Kidney (tissue), 14 donors: ENCODE measurements around the gene GOLT1A. TPM values are rescaled to one million over a fixed set of nuclear protein-coding genes. Genes with fewer than 3 reads are reported as not detected.

Source experiments
- DNase-seq, 5 donors: peaks; one replicate each; pipeline ENCODE4 v3.0.0-alpha.2; 2013 to 2020
- FAIRE-seq: peaks from 2 replicates; lab custom pipeline; 2012; peaks lifted over from hg19 to GRCh38; lab: Jason Lieb, UNC
- H3K27ac ChIP-seq, 2 donors: one replicate each; pipeline ENCODE4 v1.7.0; 2013; ENCODE audit warnings: low read depth in 2 of 2, low read length in 2 of 2, inconsistent platforms in 1 of 2
- H3K27me3 ChIP-seq: one replicate; pipeline ENCODE4 v1.7.1; 2013; ENCODE audit warnings: low read length, inconsistent platforms; ENCODE audit not compliant: control insufficient read depth, insufficient read depth
- H3K36me3 ChIP-seq, 3 donors: one replicate each; pipeline versions ENCODE4 v1.7.0 to v1.7.1; 2013; ENCODE audit warnings: low read length in 3 of 3, control low read depth in 1 of 3, inconsistent platforms in 1 of 3; ENCODE audit not compliant: insufficient read depth in 3 of 3, control insufficient read depth in 2 of 3
- H3K4me1 ChIP-seq, 3 donors: one replicate each; pipeline versions ENCODE4 v1.7.0 to v1.7.1; 2013; ENCODE audit warnings: low read length in 3 of 3, inconsistent platforms in 1 of 3, low read depth in 1 of 3; ENCODE audit not compliant: control insufficient read depth in 2 of 3, insufficient read depth in 2 of 3
- H3K4me3 ChIP-seq, 3 donors: one replicate each; pipeline versions ENCODE4 v1.7.0 to v1.8.1; 2013; ENCODE audit warnings: low read length in 3 of 3, control low read depth in 1 of 3, inconsistent platforms in 1 of 3
- H3K9ac ChIP-seq, 3 donors: one replicate each; pipeline versions ENCODE4 v1.7.0 to v1.7.1; 2013; ENCODE audit warnings: low read length in 3 of 3, control low read depth in 1 of 3, inconsistent platforms in 1 of 3
- H3K9me3 ChIP-seq, 3 donors: one replicate each; pipeline versions ENCODE4 v1.7.0 to v1.7.1; 2013; ENCODE audit warnings: low read length in 3 of 3, control low read depth in 1 of 3, inconsistent platforms in 1 of 3; ENCODE audit not compliant: control insufficient read depth in 2 of 3, insufficient read depth in 1 of 3
- intact Hi-C: fragments of 100-400 bp; cut with DNase I; formaldehyde crosslinking; loops from one replicate; pipeline ENCODE4 v1.11.1; 2022
- polyA plus RNA-seq: library from polyadenylated mRNA; stranded (reverse); fragments of 350-450 nt; fragmentation: Illumina TruSeq; extraction: RNeasy Lipid Tissue Mini Kit (QIAGEN cat#74804); gene quantifications from one replicate; pipeline ENCODE4 v1.2.3, GENCODE V29; 2014; ENCODE audit warnings: low read depth, low replicate concordance; ENCODE audit not compliant: insufficient read depth
- total RNA-seq: library from RNA; stranded (reverse); fragmentation: NEBNext Ultra II Directional; extraction: Animal tissue kit (Norgen Biotek cat#: 25700); gene quantifications from one replicate; pipeline ENCODE4 v1.2.1, GENCODE V29; 2021
- TF ChIP-seq, protein P1 (sequence below): IDR thresholded peaks from 3 replicates; pipeline ENCODE4 v1.5.1; 2012; ENCODE audit warnings: mild to moderate bottlenecking, moderate library complexity, borderline replicate concordance; ENCODE audit not compliant: insufficient read depth; ENCODE audit errors: extremely low read depth
- donor health status: control.
- donor health status: control.
- donor health status: control.
- donor health status: control.
- donor health status: control.
- donor health status: DM: yes; HTN: yes; CAD: no.
- donor health status: Normal renal cell carcinoma (clear cell type).

GOLT1A gene
- total and polyA plus RNA-seq, 2 donors from 2014 or later, result 8.9 to 47.7 TPM

DNA sequence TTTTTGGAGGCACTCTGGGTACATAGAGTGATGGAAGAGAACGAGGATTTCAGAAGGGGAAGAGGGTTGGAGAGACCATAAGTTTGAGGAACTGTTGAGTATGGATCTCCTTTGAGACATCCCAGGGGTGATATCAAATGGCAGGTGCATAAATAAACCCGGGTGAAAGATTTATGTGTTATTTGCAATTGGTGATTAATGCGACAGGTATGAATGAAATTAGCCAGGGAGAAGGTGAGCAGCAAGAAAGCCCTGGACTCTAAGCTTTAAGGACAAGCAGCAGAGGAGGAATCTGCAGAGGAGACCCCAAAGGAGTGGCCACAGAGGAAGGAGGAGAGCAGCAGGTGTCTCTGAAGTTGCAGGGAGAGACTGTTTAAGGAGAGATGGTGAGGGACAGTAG is 38.8 kb downstream of the GOLT1A start:
- FAIRE-seq, result no peak
- DNase-seq, result no peak
- Histone ChIP-seq H3K9ac (no peak overlapping the region), H3K9me3 (peaks cover 0 to 3% (median 0%) of the 10 kb centered on the region in 3 donors), H3K4me1 (no peaks in the 10 kb centered on the region), H3K27me3 (no peaks in the 10 kb centered on the region), H3K27ac (no peak overlapping the region), H3K4me3 (no peak overlapping the region), H3K36me3 (no peaks in the 10 kb centered on the region)
- TF ChIP-seq, protein P1, sequence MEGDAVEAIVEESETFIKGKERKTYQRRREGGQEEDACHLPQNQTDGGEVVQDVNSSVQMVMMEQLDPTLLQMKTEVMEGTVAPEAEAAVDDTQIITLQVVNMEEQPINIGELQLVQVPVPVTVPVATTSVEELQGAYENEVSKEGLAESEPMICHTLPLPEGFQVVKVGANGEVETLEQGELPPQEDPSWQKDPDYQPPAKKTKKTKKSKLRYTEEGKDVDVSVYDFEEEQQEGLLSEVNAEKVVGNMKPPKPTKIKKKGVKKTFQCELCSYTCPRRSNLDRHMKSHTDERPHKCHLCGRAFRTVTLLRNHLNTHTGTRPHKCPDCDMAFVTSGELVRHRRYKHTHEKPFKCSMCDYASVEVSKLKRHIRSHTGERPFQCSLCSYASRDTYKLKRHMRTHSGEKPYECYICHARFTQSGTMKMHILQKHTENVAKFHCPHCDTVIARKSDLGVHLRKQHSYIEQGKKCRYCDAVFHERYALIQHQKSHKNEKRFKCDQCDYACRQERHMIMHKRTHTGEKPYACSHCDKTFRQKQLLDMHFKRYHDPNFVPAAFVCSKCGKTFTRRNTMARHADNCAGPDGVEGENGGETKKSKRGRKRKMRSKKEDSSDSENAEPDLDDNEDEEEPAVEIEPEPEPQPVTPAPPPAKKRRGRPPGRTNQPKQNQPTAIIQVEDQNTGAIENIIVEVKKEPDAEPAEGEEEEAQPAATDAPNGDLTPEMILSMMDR, result no peak
- intact Hi-C loops, result no loop called here

- H3K27ac ChIP-seq, result no peak overlapping the region
- no peak overlapping the region for H3K9ac ChIP-seq
- no peak for FAIRE-seq
- no peak overlapping the region for H3K4me3 ChIP-seq
- TF ChIP-seq, protein P1, result no peak
- H3K4me1 ChIP-seq, result no peaks in the 10 kb centered on the region
- intact Hi-C loops, result no loop called here
- H3K9me3 ChIP-seq, result peaks cover 0 to 10% (median 0%) of the 10 kb centered on the region in 3 donors
- H3K36me3 ChIP-seq, result no peaks in the 10 kb centered on the region
- peak in 1 of 5 donors; percentile 38 for DNase-seq
- no peaks in the 10 kb centered on the region for H3K27me3 ChIP-seq
Observed at GRCh38 chr1:204172404-204173029, 41.3 kb downstream of the GOLT1A start.

- intact Hi-C loops, result no loop called here
- DNase-seq (no peak), FAIRE-seq (no peak)
- H3K9me3 ChIP-seq, result peaks cover 0 to 10% (median 0%) of the 10 kb centered on the region in 3 donors
- no peaks in the 10 kb centered on the region for H3K4me1 ChIP-seq
- no peak overlapping the region for H3K4me3 ChIP-seq
- H3K36me3 ChIP-seq, result no peaks in the 10 kb centered on the region
- no peak overlapping the region for H3K9ac ChIP-seq
- no peaks in the 10 kb centered on the region for H3K27me3 ChIP-seq
- H3K27ac ChIP-seq, result no peak overlapping the region
- TF ChIP-seq, protein P1, result no peak
Observed at GRCh38 chr1:204171751-204172178, 42.0 kb downstream of the GOLT1A start.
